Upper lobe of right lung (tissue), 1 donor: ENCODE results near the gene SEC24A. TPM values are rescaled to one million over a fixed set of nuclear protein-coding genes. Genes with fewer than 3 reads are reported as not detected.
"Not testable (repeated sequence)": the region's sequence is repeated elsewhere in the genome, so short reads cannot be mapped to it uniquely, and the experiment has no call there.

Source experiments
- ATAC-seq: fragments of 200-7000 bp; cut with Tn5 transposase; one replicate; pipeline ENCODE4 v1.9.1; 2020; ENCODE audit warnings: mild to moderate bottlenecking, moderate library complexity
- DNase-seq: peaks from one replicate; pipeline ENCODE4 v3.0.0-alpha.2; 2020
- H3K27ac ChIP-seq: fragments of 200-600 bp; one replicate; pipeline ENCODE4 v1.8.0; 2022
- H3K27me3 ChIP-seq: fragments of 200-600 bp; one replicate; pipeline ENCODE4 v1.8.0; 2022; ENCODE audit warnings: mild to moderate bottlenecking
- H3K36me3 ChIP-seq: fragments of 200-600 bp; one replicate; pipeline ENCODE4 v1.8.0; 2022
- H3K4me1 ChIP-seq: fragments of 200-600 bp; one replicate; pipeline ENCODE4 v1.8.0; 2022
- H3K4me3 ChIP-seq: fragments of 200-600 bp; one replicate; pipeline ENCODE4 v1.8.0; 2022; ENCODE audit warnings: mild to moderate bottlenecking
- H3K9me3 ChIP-seq: fragments of 200-600 bp; one replicate; pipeline ENCODE4 v1.8.0; 2022
- CTCF ChIP-seq: fragments of 200-600 bp; IDR thresholded peaks from one replicate; pipeline ENCODE4 v1.8.0; 2022; ENCODE audit warnings: antibody characterized with exemption
- intact Hi-C: fragments of 100-400 bp; cut with DNase I; formaldehyde crosslinking; loops from one replicate; pipeline ENCODE4 v1.11.0; 2022
- long read RNA-seq: library from polyadenylated mRNA; unstranded; transcript quantifications from one replicate; pipeline ENCODE4 v2.0.0, GENCODE V29; 2021
- total RNA-seq: library from RNA; stranded (reverse); fragmentation: NEBNext Ultra II Directional; extraction: Animal tissue kit (Norgen Biotek cat#: 25700); gene quantifications from one replicate; pipeline ENCODE4 v1.2.1, GENCODE V29; 2021
- donor health status: DM: no; HTN: yes; CAD: no; lungs with severe emphysema.

Gene SEC24A
- 21.7 TPM for total RNA-seq
- long read RNA-seq, full-length matches to known transcripts: 4 of 14 reads
- long read RNA-seq, partial matches to known transcripts: 8 of 14 reads
- long read RNA-seq, other reads (novel, unspliced or antisense): 2 of 14 reads

- Histone ChIP-seq H3K9me3 (no peaks in the 10 kb centered on the region), H3K27ac (peak within 1 kb of the TSS; percentile 90), H3K4me1 (peaks cover 26% of the 10 kb centered on the region), H3K27me3 (no peaks in the 10 kb centered on the region), H3K4me3 (peak within 1 kb of the TSS; percentile 94), H3K36me3 (no peaks in the 10 kb centered on the region)
- no peak for TF ChIP-seq CTCF
- ATAC-seq (peak; percentile 97), DNase-seq (peak; percentile 96)
- intact Hi-C loops: no loop called here
These were observed at the start of gene SEC24A for GRCh38 chr5:134648425-134649162. SEC24A (plus strand) TSS chr5:134648785; CDS start chr5:134649077, 292 bp downstream.

GRCh38 chr5:134599820-134600219, 48.8 kb upstream of the SEC24A start:
- DNase-seq, intact Hi-C loops: not testable (repeated sequence)

GRCh38 chr5:134600600-134600999, 48.0 kb upstream of the SEC24A start:
- no peak overlapping the region for H3K4me3 ChIP-seq
- no peaks in the 10 kb centered on the region for H3K27me3 ChIP-seq
- peaks cover 31% of the 10 kb centered on the region for H3K36me3 ChIP-seq
- no peaks in the 10 kb centered on the region for H3K9me3 ChIP-seq
- no peaks in the 10 kb centered on the region for H3K4me1 ChIP-seq
- H3K27ac ChIP-seq: no peak overlapping the region
- intact Hi-C loops: no loop called here
- no peak for DNase-seq
- ATAC-seq: no peak
- TF ChIP-seq CTCF: no peak

More at GRCh38 chr5:134599820-134600219, 48.8 kb upstream of the SEC24A start:
- not testable (repeated sequence) for H3K4me1 ChIP-seq, H3K27me3 ChIP-seq, ATAC-seq, H3K4me3 ChIP-seq, H3K27ac ChIP-seq, H3K9me3 ChIP-seq
- H3K36me3 ChIP-seq: peaks cover 23% of the 10 kb centered on the region

- H3K27ac ChIP-seq: no peak overlapping the region
- no peak for ATAC-seq
- intact Hi-C loops: no loop called here
These were observed 45.5 kb upstream of the SEC24A start for GRCh38 chr5:134603059-134603458.

GRCh38 chr5:134604908-134605307, 43.7 kb upstream of the SEC24A start:
- H3K4me1 ChIP-seq: no peaks in the 10 kb centered on the region
- H3K4me3 ChIP-seq: no peak overlapping the region
- no peak overlapping the region for H3K27ac ChIP-seq
- DNase-seq (no peak), ATAC-seq (no peak)
- H3K9me3 ChIP-seq: no peaks in the 10 kb centered on the region
- intact Hi-C loops: no loop called here
- no peaks in the 10 kb centered on the region for H3K27me3 ChIP-seq
- H3K36me3 ChIP-seq: peaks cover 71% of the 10 kb centered on the region
- TF ChIP-seq CTCF: no peak

More at GRCh38 chr5:134603059-134603458, 45.5 kb upstream of the SEC24A start:
- no peak overlapping the region for H3K4me3 ChIP-seq
- no peaks in the 10 kb centered on the region for H3K4me1 ChIP-seq
- H3K36me3 ChIP-seq: peaks cover 56% of the 10 kb centered on the region
- H3K27me3 ChIP-seq: no peaks in the 10 kb centered on the region
- DNase-seq: no peak
- no peak for TF ChIP-seq CTCF
- no peaks in the 10 kb centered on the region for H3K9me3 ChIP-seq

GRCh38 chr5:134606726-134607125, 41.9 kb upstream of the SEC24A start:
- Histone ChIP-seq H3K36me3 (peaks cover 83% of the 10 kb centered on the region), H3K27ac (no peak overlapping the region), H3K4me3 (no peak overlapping the region), H3K4me1 (no peaks in the 10 kb centered on the region), H3K27me3 (no peaks in the 10 kb centered on the region), H3K9me3 (no peaks in the 10 kb centered on the region)
- DNase-seq: no peak
- no peak for TF ChIP-seq CTCF
- ATAC-seq: no peak
- intact Hi-C loops: no loop called here
